Smooth muscle cell of the brain vasculature (primary cell): ENCODE results near the gene GALNT2.

Experiments used
- DNase-seq: peaks from one replicate; pipeline ENCODE4 v3.0.0-alpha.2; 2012; ENCODE audit warnings: low read depth, low spot score

The GALNT2 gene

DNA sequence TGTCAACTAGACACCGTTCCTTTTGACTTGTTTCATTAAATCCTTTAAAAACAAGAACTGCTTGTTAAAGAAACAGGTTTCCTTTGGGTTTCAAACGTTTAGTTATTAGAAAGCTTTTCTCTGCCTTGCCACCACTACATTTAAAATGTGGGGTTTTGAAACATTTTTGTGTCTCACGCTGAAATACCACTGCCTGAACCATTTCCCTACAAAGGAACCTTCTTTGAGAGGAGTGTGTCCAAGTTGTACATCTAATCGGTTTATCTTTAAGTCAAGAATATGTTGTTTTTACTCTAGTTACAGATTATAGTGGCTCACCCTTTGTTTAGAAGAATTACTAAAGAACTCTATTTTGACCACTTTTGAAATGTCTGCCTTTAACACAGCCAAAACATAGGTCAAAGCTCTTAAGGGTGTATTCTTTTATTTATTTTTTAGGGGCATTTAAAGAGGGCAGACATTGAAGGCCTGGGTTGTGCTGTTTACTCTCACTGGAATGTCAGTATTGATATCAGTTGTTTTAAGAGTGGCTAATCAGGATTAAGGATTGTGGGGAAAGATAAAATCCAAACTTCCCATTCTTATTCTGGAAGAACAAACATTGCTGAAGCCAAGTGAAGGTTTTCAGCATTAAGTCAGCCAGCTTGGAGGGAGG, 143.4 kb downstream of the GALNT2 start:
- DNase-seq = no peak

DNA sequence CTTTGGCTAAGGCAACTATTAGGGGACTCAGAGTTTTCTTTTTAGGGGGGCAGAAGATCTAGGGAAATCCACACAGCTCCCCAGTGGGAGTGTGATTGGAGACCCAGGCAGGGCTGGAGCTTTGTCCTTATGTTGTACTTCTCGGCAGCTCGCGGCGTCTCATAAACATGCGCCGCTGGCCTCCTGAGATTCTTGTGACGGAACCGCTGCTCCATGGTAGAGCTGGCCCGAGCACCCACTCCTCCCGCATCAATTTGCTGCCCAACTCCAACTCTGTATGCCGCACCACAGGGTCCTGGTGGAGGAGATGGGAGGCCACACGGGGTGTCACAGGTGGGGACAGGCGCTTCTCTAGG, 143.9 kb downstream of the GALNT2 start:
- no peak for DNase-seq

DNA sequence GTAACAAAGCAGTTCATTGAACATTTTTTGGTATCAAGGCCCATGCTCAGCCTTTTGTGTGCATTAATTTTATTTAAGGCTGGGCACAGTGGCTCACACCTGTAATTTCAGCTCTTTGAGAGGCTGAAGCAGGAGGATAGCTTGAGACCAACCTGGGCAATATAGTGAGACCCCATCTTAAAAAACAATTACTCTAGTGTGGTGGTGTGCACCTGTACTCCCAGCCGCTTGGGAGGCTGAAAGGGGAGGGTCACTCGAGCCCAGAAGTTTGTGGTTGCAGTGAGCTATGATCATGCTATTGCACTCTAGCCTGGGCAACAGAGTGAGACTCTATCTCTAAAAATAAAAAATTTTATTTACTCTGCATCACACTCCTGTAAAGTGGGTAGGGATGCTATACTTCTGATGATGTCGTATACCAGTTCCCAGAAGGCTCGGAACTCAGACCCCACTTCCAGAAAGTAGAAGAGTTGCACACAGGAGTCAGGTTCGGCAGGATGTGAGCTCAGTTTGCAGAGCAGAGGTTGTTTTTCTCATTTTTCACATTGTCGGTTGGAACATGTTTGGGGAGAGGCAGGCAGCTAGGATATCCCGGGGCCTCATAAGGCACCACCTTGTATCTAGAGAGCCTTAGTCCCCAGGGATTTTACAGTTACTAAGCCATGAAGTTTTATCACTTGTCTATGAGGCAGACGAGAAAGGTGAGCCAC, 144.6 kb downstream of the GALNT2 start:
- DNase-seq = no peak

DNA sequence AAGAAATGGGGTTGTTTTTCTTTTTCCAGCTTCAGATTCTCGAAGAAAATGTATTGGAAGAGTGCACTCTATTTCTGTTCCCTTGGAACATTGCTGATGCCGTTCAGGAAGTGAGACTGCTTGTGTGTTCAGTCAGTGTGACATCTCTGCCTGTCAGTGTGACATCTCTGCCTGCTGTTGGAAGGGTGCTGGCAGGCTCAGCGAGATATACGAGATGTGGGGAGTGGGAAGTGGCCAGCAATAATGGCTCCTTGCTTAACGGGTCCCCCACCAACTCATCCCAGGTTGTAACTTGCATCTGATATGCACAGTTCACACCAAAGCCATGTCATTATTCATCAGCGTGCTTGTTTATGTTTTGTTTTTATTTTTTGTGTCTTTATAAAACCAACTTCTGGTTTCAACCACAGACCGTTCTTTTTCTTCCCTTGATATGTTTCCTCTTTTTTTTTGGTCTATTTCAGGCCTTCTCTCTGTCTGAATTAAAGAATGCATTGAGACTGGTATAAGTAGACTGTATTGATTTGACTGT, 145.4 kb downstream of the GALNT2 start:
- DNase-seq = no peak

DNA sequence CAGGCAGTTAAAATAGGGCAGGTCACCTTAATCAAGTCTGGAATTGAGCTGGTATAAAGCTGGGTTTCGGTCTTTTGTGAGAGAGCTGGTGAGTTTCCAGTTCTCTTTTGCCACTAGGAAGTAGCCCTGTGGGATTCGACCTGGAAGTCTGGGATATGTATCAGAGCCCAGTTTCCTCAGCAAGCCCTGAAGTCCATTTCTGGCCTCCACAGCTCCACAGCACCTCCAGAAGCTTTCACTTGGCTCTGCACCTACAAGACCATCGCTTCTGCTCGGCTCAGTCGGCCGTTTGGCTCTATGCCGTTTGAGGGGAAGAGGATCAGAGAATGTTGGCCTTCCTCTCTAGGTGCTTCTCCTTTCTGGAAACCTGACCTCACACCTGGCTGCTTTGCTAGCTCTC, 148.0 kb downstream of the GALNT2 start:
- peak; percentile 58 for DNase-seq

DNA sequence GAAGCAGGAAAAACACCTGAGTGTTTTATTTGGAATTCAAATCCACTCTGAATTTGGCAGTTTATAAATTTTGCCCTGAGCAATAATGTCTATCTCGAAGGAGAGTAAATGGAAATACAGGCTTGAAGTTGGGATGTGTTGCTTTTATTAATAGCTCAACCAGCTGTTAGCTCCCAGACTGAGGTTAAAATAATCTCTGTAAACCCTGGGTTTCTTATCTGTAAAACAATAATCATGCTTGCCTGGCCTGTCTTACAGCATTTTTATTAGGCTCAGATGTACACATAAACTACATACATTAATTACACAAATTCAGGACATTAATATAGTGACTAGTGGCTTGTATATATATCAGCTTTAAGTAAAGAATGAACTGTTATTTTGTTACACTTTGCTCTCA, 148.5 kb downstream of the GALNT2 start:
- DNase-seq = no peak

DNA sequence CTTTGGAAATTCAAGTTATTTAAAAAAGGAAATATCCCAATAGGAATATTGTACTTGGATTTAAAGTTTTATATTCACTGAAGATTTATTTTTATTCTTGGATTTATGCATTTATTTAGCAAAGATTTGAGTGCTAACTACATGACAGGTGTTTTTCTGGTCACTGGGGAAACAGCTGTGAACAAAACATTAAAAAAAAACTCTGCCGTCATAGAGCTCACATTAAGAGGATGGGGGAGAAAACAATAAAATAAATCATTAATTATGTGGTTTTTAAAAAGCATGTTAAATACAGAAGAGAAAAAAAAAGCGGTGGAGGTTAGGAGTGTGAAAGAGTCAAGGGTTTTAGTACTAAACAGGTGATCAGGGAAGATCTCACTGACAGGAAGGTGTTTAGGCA, 149.9 kb downstream of the GALNT2 start:
- DNase-seq = no peak

DNA sequence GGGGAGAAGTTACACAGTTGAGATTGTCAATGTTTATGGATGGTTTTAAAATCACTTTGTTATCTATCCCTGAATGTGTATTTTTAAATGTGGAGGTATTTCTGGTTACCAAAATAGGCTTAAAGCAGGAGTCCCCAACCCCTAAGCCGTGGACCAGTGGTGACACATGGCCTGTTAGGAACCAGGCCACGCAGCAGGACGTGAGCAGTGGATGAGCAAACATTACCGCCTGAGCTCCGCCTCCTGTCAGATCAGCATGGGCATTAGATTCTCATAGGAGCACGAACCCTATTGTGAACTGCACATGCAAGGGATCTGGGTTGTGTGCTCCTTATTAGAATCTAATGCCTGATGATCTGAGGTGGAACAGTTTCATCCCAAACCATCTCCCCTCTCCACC, 151.6 kb downstream of the GALNT2 start:
- no peak for DNase-seq

DNA sequence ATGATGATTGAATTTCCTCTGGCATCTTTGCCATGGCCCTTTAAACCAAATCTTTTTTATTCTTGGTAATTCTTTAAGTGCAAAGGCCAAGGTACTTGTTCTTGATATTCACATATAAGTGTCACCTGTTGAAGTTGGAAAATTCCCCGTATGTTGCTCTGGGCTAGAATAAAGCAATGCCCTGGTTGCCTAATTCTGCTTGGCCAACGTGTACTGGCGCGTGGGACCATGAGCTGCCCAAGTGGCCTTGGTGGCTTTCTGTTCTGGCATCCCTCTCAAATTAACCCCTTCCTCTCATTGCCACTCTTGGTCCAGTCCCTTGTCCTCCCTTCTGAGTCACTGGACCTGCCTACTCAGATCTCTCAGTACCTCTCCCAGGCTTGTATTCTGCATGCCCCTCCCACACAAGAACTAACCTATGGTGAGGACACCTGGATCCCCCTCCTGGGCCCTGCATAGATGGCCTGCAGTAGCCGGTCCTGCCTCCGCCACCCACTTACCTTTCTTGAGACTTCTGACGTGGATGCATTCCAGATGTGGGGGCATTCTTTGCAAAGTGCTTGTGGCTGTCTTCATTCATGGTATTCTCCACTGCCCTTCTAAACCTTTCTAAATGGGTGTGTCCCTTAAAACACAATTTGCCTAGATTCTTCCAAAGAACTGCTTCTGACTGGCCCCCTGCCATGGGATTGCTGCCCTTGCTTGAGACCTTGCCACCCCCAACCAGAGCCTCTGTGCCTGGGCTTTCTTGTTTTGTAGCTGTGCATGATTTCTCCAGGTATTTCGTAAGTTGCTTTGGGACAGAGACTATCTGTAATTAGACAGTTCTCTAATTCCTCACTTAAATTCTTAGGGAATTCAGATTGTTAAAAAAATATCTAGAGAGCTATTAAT, 152.4 kb downstream of the GALNT2 start:
- DNase-seq = no peak

DNA sequence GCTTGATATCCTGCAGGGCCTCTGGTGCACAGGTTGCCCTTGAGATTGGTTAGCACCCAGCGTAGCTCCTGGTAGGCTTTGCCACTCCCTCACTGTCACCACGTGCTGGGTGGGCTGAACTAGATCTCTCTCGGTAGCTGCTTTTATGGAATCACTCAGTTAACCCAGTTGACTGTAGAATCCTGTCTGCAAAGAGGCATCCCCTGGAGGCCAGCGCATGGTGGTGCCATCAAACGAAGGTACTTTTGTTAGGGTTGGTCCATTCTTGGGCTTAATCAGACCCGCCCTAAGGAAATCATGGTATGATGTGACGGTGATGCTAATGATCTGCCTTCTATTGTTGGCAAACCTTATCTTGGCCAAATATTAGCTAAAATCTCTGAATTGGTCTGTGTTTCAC, 153.4 kb downstream of the GALNT2 start:
- no peak for DNase-seq

DNA sequence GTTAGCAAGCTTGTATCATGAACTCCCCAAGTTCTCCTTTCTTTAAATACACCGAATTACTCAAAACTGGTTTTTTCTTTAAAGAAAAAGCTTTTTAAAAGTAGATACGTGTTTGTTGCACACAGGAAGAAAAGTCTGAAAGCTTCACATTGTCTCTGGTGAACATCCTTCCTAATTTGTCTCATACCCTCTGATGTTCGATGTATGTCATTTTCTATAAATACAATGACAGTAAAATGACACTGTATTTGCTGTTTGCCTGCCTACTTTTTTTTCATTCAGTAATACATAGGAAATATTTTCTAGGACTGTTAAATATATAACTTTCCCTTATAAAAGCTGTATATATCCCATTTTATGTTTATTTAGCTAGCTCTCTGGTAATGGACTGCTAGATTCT, 153.9 kb downstream of the GALNT2 start:
- no peak for DNase-seq

DNA sequence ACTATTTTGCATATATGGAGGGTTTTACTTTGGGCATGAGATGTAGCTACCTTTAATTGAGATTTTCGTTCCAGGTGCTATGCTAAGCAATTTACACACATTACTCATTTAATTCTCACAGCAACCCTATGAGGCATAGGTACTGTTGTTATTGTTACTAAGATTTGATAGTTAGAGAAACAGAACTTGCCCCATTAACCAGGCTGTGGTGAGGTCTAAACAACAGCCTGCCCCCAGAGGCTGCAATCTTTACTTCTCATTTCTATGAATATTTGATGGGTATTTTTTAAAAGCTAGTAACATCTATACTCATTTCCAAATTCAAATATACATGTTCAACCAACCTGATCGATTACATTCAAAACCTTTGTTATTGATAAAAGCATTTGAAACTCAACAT, 155.6 kb downstream of the GALNT2 start:
- DNase-seq = no peak

DNA sequence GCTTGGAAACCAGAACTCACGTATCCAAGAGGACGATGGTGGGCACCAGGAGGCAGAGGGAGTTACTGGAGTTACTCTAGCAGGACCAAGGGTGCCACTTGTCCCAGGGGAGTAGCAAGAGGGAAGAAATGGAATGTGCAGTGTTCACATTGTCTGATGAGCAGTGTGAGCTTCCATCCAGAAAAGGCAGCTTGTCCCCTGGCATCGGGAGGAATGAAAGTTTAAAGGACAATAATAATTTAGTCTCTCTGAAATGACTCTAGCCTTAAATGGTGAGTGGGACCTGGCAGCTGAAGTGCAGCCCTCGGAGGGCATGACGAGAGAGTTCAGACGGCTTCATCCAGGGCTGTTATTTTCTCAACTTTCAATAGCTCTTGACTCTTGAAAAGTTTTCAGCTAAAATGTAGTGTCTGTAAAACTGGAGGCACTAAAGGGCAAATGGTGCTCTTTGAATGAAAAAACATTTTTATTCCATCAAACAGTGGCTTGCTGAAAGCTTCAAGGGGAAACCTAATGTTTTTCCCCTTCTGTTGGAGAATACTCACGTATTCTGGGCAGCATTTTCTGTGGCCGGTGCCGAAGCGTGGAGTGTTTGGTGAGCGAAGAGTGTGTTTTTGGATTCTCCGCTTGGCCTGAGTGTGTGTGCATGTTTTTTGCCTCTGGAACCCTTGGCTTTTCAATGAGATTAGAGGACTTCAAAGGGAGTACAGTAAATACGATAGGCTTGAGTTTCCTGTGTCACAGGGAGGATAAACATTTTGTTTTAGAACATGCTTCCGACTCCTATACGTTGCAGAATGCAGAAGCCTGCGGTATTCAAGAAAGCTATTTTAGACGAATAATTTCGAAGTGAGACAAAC, 157.3 kb downstream of the GALNT2 start:
- DNase-seq = no peak

DNA sequence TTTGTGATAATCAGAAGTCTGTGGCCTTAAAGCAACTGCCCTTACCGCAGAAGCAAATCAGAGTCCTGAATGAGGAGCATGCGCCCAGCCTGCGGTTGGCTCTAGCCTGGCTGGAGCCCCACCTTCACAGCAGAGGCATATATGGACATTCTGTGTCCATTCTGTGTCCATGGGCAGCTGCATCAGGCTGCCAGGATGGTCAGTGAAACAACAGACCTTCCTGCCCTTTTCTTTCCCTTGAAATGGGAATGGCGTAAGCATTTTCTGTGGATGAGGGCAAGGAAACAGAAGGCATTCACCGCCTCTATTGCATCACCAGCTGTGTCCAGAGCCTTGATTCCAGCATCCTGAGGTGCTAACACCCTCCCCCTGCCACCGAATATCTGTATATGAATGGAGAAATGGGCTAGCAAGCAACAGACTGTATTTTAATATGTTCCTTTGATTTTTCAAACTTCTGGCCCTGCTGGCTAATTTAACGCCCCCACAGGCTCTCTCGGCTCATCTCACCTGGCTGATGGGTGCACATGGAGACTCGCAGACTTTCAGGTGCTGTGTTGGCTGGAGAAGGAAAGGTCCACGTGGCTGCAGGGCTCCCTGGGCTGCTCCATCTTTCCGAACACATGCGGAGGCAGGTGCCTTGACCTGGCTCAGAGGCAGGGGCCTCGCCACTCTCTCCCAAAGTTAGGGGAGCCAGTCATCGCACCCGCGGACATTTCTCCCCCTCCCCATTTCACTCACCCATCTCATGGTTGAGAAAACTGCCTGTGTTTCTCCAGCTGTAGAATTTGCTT, 159.2 kb downstream of the GALNT2 start:
- no peak for DNase-seq

DNA sequence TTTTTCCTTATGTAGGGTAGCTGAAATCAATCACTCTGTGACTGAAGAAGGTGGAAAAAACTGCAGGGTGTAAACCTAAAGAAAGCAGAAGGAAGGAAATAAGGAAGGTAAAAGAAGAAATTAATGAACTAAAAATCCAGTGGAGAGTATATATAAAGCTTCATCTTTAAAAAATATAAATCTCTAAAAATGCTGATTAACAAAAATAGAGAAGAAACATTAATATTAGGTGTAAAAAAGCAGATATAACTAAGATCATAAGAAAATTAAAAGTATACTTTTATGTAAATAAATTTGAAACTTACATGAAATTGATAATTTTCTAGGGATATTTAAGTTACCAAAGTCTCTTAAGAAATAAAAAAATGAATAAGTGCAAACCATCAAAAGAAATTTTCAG, 159.8 kb downstream of the GALNT2 start:
- no peak for DNase-seq

DNA sequence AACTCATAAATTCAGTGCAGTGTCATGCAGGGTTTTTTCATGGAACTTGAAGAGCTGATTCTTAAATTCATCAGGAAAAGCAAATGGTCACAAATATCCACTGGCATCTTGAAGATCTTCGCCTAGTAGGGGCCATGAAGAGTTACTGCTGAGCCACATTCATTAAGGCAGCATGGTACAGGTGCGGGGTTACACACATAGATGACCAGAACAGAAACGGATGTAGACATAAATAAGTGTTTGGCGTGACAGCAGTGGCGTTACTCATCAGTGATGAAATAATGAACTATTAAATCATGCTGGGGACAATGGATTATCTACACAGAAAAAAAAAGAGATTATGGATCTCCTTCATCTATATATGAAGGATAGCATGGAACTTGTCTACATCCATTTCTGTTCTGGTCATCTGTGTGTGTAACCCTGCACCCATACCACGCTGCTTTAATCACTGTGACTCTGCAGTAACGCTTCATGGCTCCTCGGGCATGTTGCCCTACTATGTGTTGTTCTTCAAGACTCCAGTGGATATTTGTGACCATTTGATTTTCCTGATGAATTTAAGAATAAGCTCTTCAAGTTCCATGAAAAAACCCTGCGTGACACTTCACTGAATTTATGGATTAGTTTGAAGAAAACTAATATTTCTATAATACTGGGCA, 161.3 kb downstream of the GALNT2 start:
- DNase-seq = no peak

DNA sequence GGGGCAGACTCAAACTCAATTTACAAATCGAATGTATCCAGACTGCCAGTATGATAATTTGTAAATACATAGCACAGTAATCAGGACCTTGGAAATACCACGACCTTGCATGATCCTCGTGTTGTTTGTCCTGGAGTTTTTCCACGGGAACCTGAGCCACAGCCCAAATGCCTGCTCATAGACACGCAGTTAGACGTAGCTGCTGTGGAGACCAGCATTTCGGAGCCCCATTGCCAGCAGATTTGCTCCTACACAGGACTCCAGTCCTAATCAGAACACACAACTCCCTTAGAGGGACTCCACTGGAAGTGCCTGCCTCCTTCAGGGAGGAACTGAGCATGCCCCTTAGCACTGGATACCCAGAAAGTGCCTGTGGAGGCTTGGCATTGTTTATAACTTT, 163.2 kb downstream of the GALNT2 start:
- DNase-seq = no peak

DNA sequence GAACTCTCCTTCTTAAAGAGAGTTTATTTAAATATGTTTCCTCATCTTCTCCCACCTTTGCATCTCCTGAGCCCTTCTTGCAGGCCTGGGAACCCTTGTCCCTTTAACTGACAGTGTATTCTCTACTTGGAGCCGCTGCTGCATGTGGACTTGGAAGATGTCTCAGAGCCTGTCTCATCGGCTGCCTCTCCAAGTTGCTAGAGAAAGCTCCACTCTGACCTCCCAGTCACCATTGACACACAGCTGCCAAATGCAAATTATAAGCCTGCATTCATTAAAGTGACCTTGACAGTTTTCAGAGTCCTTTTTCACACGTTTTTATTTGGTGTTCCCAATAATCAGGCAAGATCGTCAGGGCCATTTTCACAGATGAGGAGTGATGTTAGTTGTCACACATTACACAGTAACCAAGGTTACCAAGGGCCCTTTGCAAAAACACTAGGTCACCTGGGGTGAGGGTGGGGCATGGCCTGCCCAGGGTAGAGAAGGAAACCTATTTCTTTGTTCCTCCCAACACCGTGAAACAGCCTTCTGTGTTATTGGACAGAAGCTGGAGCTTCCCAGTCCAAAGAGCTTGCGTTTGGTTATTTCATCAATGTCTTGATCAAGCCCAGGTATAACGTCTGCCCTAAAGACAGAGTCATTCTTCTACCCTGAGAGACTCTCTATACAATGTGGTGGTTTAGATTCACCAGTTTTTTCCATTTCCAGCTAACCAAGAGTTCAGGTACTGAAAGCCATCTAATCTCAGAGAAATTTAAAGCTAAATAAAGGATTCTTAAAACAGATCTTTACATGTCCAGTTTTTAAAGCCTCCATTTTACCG, 164.1 kb downstream of the GALNT2 start:
- no peak for DNase-seq

DNA sequence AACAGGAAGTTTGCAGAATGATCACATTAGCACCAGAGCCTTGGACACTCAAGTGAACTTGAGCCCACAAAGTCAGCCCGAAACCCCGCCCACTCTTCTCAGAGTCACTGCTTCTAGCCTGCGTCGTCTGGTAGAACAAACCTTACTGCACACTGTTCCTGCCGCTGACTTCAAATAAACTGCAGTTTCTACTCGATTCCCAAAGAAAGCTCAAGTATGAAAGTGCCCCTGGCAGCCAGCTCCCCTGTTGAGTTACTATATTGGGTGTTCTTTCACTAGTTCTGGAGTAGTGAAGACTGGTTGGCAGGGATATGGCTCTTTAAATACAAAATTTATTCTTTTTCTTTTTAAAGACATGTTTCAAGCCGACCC, 164.7 kb downstream of the GALNT2 start:
- peak; percentile 65 for DNase-seq
